Skeletal muscle tissue (tissue), 4 donors: ENCODE results near the gene TTLL11. TPM values are rescaled to one million over a fixed set of nuclear protein-coding genes. Genes with fewer than 3 reads are reported as not detected.

Experiments used
- H3K27ac ChIP-seq: one replicate; pipeline ENCODE4 v1.7.0; 2013; ENCODE audit warnings: mild to moderate bottlenecking, low read depth, low read length, inconsistent platforms
- H3K27me3 ChIP-seq, 3 donors: one replicate each; pipeline ENCODE4 v1.7.0; 2013; ENCODE audit warnings: low read length in 3 of 3; ENCODE audit not compliant: control insufficient read depth in 3 of 3, insufficient read depth in 3 of 3
- H3K36me3 ChIP-seq, 3 donors: one replicate each; pipeline ENCODE4 v1.7.0; 2013; ENCODE audit warnings: low read length in 3 of 3; ENCODE audit not compliant: control insufficient read depth in 3 of 3, insufficient read depth in 3 of 3
- H3K4me1 ChIP-seq, 3 donors: one replicate each; pipeline ENCODE4 v1.7.0; 2013; ENCODE audit warnings: low read length in 3 of 3, mild to moderate bottlenecking in 3 of 3; ENCODE audit not compliant: control insufficient read depth in 3 of 3, insufficient read depth in 3 of 3
- H3K4me3 ChIP-seq, 3 donors: one replicate each; pipeline ENCODE4 v1.7.0; 2013; ENCODE audit warnings: low read length in 3 of 3
- H3K9ac ChIP-seq, 3 donors: one replicate each; pipeline ENCODE4 v1.7.0; 2013; ENCODE audit warnings: low read length in 3 of 3, mild to moderate bottlenecking in 3 of 3, moderate library complexity in 2 of 3, low read depth in 1 of 3
- H3K9me3 ChIP-seq, 3 donors: one replicate each; pipeline ENCODE4 v1.7.0; 2013; ENCODE audit warnings: low read length in 3 of 3; ENCODE audit not compliant: control insufficient read depth in 3 of 3
- total RNA-seq: library from RNA; depleted of rRNA; stranded (reverse); fragments of >200 nt; gene quantifications from one replicate; pipeline ENCODE4 v1.2.3, GENCODE V29; 2014
- donor health status: Osteomylitis.

Gene TTLL11
- total RNA-seq, 1 donor from 2014 or later, result 13.0 TPM

- H3K27ac ChIP-seq, result no peak overlapping the region
- H3K4me1 ChIP-seq, result no peaks in the 10 kb centered on the region
- no peak overlapping the region for H3K9ac ChIP-seq
- H3K27me3 ChIP-seq, result no peaks in the 10 kb centered on the region
- H3K9me3 ChIP-seq, result no peaks in the 10 kb centered on the region
- no peak overlapping the region for H3K4me3 ChIP-seq
- H3K36me3 ChIP-seq, result no peaks in the 10 kb centered on the region
These were observed 262.5 kb downstream of the TTLL11 start for GRCh38 chr9:121830441-121831140.

DNA sequence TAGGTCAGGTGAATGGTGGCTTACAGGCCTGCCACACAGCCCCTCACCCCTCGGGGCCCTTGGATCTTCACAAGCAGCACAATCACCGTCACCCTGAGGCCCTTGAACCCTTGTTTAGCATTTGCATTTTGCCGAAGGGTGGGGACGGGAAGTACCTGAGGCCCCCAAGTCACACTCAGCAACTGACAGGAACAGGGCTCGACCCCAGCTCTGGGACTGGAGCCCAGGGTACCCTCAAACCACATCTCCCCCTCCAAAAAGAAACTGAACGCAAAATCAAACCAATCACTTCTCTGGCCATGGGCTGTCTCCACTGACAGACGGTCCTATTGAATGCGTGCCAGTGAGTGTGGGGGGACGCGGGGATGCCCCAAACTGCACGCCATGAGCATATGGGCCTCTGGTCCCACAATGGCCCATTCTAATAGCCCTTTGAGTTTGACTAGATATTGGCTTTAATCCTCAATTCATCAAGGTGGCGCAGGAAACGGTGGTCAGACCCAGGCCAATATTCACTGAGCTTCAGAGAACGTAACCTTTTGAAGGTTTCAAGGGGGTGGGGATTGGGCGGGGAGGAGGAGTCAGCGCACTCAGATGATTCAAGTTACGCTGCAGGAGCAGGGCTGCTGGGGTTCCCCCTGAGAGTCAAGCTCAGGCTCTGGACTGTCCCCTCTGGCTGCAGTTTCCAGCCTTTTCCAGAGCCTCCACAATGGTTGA, 265.7 kb downstream of the TTLL11 start:
- Histone ChIP-seq H3K4me1 (peaks cover 0 to 3% (median 3%) of the 10 kb centered on the region in 3 donors), H3K27ac (no peak overlapping the region), H3K36me3 (no peaks in the 10 kb centered on the region), H3K4me3 (no peak overlapping the region), H3K9me3 (no peaks in the 10 kb centered on the region), H3K27me3 (no peaks in the 10 kb centered on the region), H3K9ac (no peak overlapping the region)

GRCh38 chr9:121826711-121827110, 266.4 kb downstream of the TTLL11 start:
- no peaks in the 10 kb centered on the region for H3K9me3 ChIP-seq
- peaks cover 0 to 3% (median 3%) of the 10 kb centered on the region in 3 donors for H3K4me1 ChIP-seq
- H3K36me3 ChIP-seq, result peaks cover 0 to 2% (median 0%) of the 10 kb centered on the region in 3 donors
- H3K27ac ChIP-seq, result no peak overlapping the region
- no peak overlapping the region for H3K9ac ChIP-seq
- no peaks in the 10 kb centered on the region for H3K27me3 ChIP-seq
- H3K4me3 ChIP-seq, result no peak overlapping the region

DNA sequence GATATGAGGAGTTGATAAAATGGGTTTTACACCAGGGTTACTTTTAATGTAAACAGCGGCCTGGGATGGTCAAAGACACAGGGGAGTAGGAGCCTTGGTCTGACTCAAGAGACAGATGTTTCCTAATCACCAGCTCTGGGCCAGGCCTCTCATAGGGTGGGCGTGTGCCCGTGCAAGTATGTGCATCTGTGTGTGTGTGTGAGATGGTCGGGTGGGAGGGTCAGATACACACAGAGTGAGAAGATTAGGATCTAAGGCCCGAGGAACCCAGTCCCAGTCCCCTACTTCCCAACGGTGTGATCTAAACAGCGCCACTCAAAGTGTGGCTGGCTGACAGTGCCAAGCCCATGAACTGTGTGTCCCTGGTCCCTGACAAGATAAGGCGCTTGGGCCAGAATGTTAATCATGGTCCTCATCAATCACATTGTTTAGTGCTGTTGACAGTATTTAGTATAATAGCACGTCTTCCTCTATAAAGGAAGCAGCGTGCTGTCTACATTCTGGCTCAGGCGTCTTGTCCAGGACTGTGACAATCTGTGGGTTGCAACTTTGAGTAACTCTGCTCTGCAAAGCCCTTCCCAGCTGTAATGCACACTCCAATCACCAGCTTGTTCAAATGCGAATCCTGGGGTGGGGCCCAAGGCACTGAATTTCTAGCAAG, 267.9 kb downstream of the TTLL11 start:
- no peak overlapping the region for H3K27ac ChIP-seq
- no peak overlapping the region for H3K9ac ChIP-seq

GRCh38 chr9:121824651-121825030, 268.5 kb downstream of the TTLL11 start:
- H3K9ac ChIP-seq, result no peak overlapping the region
- H3K27ac ChIP-seq, result no peak overlapping the region
- H3K36me3 ChIP-seq, result peaks cover 0 to 3% (median 2%) of the 10 kb centered on the region in 3 donors
- H3K4me1 ChIP-seq, result peaks cover 0 to 3% (median 3%) of the 10 kb centered on the region in 3 donors
- H3K4me3 ChIP-seq, result no peak overlapping the region
- H3K27me3 ChIP-seq, result no peaks in the 10 kb centered on the region
- no peaks in the 10 kb centered on the region for H3K9me3 ChIP-seq

More for the DNA sequence above, 267.9 kb downstream of the TTLL11 start:
- Histone ChIP-seq H3K4me1 (peaks cover 0 to 3% (median 3%) of the 10 kb centered on the region in 3 donors), H3K27me3 (no peaks in the 10 kb centered on the region), H3K9me3 (no peaks in the 10 kb centered on the region), H3K4me3 (no peak overlapping the region), H3K36me3 (peaks cover 0 to 3% (median 2%) of the 10 kb centered on the region in 3 donors)

DNA sequence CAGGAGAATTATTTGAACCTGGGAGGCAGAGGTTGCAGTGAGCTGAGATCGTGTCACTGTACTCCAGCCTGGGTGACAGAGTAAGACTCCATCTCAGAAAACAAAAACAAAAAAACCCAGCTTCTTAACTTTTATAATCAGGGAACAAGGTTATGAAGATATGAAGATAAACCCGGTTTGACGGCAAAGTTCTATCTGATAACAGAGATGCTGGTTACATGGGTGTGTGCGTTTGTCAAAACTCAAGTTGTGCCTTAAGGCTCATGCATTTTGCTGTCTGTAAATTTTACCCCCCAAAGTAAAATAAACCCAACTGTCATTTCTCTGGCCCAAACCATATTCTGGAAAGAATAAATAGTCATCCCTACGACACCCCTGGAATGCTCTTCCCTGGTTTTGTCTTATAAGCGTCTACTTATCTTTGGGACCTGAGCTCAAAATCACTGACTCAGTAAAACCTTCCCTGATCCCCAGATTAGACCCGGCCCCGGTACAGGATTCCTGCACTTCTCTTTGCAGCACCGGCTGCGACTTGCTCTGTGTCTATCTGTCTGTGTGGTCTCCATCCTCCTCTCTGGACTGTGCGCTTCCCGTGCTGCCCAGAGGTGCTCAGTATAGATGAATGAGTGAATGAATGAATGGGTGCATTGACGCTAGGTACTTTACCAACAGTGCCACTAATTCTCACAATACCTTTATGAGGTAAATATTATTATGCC, 269.5 kb downstream of the TTLL11 start:
- no peak overlapping the region for H3K4me3 ChIP-seq
- no peak overlapping the region for H3K9ac ChIP-seq
- peaks cover 0 to 3% (median 2%) of the 10 kb centered on the region in 3 donors for H3K36me3 ChIP-seq
- H3K27me3 ChIP-seq, result no peaks in the 10 kb centered on the region
- no peaks in the 10 kb centered on the region for H3K9me3 ChIP-seq
- peaks cover 3 to 7% (median 4%) of the 10 kb centered on the region in 3 donors for H3K4me1 ChIP-seq
- no peak overlapping the region for H3K27ac ChIP-seq

DNA sequence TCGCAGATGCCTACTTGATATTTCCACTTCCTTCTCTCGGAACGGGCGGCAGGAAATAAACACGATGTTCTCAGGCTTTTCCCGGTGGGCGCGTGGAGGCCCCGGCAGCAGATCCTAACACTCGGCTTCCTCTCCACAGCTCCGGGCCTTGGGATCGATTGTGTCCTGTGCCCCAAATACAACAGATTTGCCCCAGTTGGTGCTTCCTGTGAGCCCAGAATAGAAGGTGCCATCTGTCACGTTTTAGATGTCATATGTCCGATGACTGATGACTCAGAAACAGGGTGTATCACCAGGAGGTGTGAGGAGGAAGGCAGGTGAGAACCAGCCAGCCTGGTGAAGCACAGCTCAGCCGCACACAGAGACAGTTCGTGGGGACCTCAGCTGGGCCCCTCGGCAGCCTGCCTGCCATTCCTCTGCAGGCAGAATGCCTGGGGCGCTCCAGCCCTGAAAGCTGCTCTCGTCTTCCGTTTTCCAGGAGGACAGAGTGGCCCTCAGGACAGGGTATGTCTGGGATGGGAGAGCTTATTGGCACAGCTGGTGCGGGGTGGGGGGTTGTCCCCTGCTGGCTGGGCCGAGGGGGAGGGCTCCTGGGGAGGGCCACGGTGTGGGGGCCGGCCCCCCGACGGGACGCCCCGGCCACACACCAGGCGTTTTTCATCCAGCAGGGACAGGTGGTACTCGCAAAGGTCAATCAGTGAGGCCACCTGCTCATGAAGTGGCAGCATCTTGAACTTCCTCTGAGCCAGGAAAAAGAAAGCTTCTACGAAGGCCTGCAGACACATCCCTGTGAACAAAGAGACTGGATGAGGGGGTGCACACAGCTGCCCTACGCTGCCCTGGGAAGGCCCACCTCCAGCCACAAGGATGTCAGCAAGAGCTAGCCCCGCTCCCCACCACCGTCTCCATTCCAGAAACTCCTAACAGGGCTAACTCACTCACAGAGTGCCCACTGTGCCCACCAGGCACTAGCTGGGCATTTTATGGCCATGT, 270.7 kb downstream of the TTLL11 start:
- no peak overlapping the region for H3K27ac ChIP-seq
- no peaks in the 10 kb centered on the region for H3K27me3 ChIP-seq
- H3K36me3 ChIP-seq, result peaks cover 0 to 3% (median 2%) of the 10 kb centered on the region in 3 donors
- no peak overlapping the region for H3K9ac ChIP-seq
- peaks cover 11 to 15% (median 12%) of the 10 kb centered on the region in 3 donors for H3K4me1 ChIP-seq
- H3K9me3 ChIP-seq, result no peaks in the 10 kb centered on the region
- no peak overlapping the region for H3K4me3 ChIP-seq

DNA sequence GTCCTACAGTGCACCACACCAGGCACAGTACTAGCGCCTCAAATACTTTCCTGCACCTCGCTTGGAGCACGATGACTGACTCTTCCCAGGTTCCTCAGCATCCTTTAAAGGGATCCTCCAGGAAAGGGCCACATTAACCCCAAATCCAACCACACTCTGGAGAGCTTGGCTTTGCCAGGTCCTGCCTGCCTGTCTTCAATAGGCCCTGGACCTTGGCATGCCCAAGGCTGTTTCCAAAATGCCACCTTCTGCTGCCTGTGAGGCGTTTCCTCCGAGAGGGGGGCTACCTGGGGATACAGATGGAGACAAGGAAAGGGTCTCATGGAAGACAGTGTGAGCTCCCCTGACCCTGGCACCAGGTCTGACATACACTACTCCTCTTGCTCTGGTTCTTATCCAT, 271.8 kb downstream of the TTLL11 start:
- no peak overlapping the region for H3K4me3 ChIP-seq
- H3K4me1 ChIP-seq, result peaks cover 11 to 15% (median 12%) of the 10 kb centered on the region in 3 donors
- H3K36me3 ChIP-seq, result peaks cover 0 to 3% (median 2%) of the 10 kb centered on the region in 3 donors
- peak overlapping the region in 1 of 3 donors; percentile 20 for H3K9ac ChIP-seq
- no peak overlapping the region for H3K27ac ChIP-seq
- no peaks in the 10 kb centered on the region for H3K27me3 ChIP-seq
- no peaks in the 10 kb centered on the region for H3K9me3 ChIP-seq
